Measurements from ENCODE around the gene MAP7D2. TPM values are rescaled to one million over a fixed set of nuclear protein-coding genes. Genes with fewer than 3 reads are reported as not detected.
A peak's percentile ranks its signal among the peaks of the same experiment; 100 is the strongest.

MAP7D2 gene
- total and polyA plus RNA-seq, 4 donors: 0.16 to 1.5 (median 0.42) TPM

DNA sequence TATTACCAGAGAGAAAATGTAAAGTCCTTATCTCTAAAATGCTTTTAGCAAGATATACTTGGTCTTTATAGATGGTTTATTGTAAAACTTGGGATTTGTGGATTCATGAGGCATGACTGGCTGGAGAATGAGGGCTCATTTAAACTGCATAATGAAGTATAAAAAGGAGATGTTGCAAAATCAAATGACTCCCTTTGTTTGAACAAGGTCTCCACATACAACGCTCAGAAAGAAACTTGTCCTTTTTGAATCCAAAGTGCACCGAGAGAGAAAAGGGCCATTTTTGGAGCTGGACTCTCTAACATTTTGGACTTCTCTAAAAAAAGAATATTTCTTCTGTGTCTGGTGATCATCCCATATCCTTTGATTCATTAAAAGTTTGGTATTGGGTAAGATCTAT, 32.6 kb upstream of the MAP7D2 start:
- H3K27me3 ChIP-seq (ENCODE audit: control insufficient read depth in 4 of 4, insufficient read depth in 4 of 4, low read length in 3 of 4): no peaks in the 10 kb centered on the region
- TF ChIP-seq NR2F2 (IDR thresholded peaks at IDR 0.05) (no peak), YY1 (IDR thresholded peaks at IDR 0.05) (peak; percentile 88), FOXA2 (IDR thresholded peaks at IDR 0.05) (peak; percentile 44), RAD21 (IDR thresholded peaks at IDR 0.05) (peak in 1 of 2 donors; percentile 14), ZBTB33 (IDR thresholded peaks at IDR 0.05) (no peak), SP1 (IDR thresholded peaks at IDR 0.05) (peak; percentile 91), REST (IDR thresholded peaks at IDR 0.05) (peak; percentile 50), EGR1 (IDR thresholded peaks at IDR 0.05; ENCODE audit: low read depth in 2 of 2) (no peak), HNF4A (conservative IDR thresholded peaks at IDR 0.05) (peak; percentile 85 to 90), RXRA (IDR thresholded peaks at IDR 0.05) (peak in 1 of 2 donors; percentile 14), JUND (IDR thresholded peaks at IDR 0.05) (peak; percentile 42 to 62), GABPA (IDR thresholded peaks at IDR 0.05 in 1 of 2, conservative IDR thresholded peaks at IDR 0.05 in 1 of 2) (no peak), TAF1 (conservative IDR thresholded peaks at IDR 0.05) (no peak), FOXA1 (IDR thresholded peaks at IDR 0.05) (peak; percentile 21), CTCF (IDR thresholded peaks at IDR 0.05; ENCODE audit: low read depth, low read length, missing input control) (no peak), HNF4G (IDR thresholded peaks at IDR 0.05) (peak; percentile 66), MAX (IDR thresholded peaks at IDR 0.05) (no peak)
- TF ChIP-seq, protein P1, sequence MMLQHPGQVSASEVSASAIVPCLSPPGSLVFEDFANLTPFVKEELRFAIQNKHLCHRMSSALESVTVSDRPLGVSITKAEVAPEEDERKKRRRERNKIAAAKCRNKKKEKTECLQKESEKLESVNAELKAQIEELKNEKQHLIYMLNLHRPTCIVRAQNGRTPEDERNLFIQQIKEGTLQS (IDR thresholded peaks at IDR 0.05): no peak
- no peak overlapping the region for H3K9ac ChIP-seq (ENCODE audit: low read depth in 1 of 2, low read length in 2 of 2)
- no peak overlapping the region for H3K4me3 ChIP-seq (ENCODE audit: low read depth in 1 of 3, low read length in 3 of 3)
- 33% methylated on average over 2 of the region's 2 CpGs for WGBS
- peak overlapping the region; percentile 50 to 67 for H3K27ac ChIP-seq (ENCODE audit: low read depth in 1 of 2, low read length in 2 of 2)
- H3K36me3 ChIP-seq (ENCODE audit: control insufficient read depth in 4 of 4, insufficient read depth in 3 of 4, low read depth in 1 of 4, low read length in 3 of 4): peaks cover 0 to 10% (median 6%) of the 10 kb centered on the region in 4 donors
- H3K9me3 ChIP-seq (ENCODE audit: control insufficient read depth in 4 of 4, low read length in 3 of 4): no peaks in the 10 kb centered on the region
- peaks cover 0 to 8% (median 2%) of the 10 kb centered on the region in 4 donors for H3K4me1 ChIP-seq (ENCODE audit: control insufficient read depth in 4 of 4, insufficient read depth in 4 of 4, low read length in 3 of 4)
- DNase-seq (ENCODE audit: low spot score): no peak
